ENCODE measurements around the gene HBQ1.
A peak's percentile ranks its signal among the peaks of the same experiment; 100 is the strongest.
"Not testable (repeated sequence)": the region's sequence is repeated elsewhere in the genome, so short reads cannot be mapped to it uniquely, and the experiment has no call there.

HBQ1 gene

GRCh38 chr16:229731-230281, 49.5 kb downstream of the HBQ1 start:
- TF ChIP-seq, protein P1, sequence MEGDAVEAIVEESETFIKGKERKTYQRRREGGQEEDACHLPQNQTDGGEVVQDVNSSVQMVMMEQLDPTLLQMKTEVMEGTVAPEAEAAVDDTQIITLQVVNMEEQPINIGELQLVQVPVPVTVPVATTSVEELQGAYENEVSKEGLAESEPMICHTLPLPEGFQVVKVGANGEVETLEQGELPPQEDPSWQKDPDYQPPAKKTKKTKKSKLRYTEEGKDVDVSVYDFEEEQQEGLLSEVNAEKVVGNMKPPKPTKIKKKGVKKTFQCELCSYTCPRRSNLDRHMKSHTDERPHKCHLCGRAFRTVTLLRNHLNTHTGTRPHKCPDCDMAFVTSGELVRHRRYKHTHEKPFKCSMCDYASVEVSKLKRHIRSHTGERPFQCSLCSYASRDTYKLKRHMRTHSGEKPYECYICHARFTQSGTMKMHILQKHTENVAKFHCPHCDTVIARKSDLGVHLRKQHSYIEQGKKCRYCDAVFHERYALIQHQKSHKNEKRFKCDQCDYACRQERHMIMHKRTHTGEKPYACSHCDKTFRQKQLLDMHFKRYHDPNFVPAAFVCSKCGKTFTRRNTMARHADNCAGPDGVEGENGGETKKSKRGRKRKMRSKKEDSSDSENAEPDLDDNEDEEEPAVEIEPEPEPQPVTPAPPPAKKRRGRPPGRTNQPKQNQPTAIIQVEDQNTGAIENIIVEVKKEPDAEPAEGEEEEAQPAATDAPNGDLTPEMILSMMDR (IDR thresholded peaks at IDR 0.05; ENCODE audit: low read depth, low read length) = no peak
- H3K4me3 ChIP-seq (replicated peaks in 1 of 2; ENCODE audit: low read depth in 2 of 2, low read length in 2 of 2) = peak overlapping the region; percentile 94 to 96
- DNase-seq (ENCODE audit: low read depth in 2 of 2) = no peak

DNA sequence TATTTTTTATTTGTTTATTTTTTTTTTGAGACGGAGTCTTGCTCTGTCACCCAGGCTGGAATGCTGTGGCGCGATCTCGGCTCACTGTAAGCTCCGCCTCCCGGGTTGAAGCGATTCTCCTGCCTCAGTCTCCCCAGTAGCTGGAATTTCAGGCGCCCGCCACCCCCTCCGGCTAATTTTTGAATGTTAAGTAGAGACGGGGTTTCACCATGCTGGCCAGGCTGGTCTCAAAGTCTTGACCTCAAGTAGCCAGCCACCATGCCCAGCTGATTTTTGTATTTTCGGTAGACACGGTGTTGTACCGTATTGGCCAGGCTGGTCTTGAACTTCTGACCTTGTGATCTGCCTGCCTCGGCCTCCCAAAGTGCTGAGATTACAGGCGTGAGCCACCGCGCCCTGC, 50.1 kb downstream of the HBQ1 start:
- not testable (repeated sequence) for H3K4me3 ChIP-seq (replicated peaks in 1 of 2; ENCODE audit: low read depth in 2 of 2, low read length in 2 of 2); DNase-seq (ENCODE audit: low read depth in 2 of 2)

Data from cardiac fibroblast (primary cell).